ENCODE data around the gene CA10.

DNA sequence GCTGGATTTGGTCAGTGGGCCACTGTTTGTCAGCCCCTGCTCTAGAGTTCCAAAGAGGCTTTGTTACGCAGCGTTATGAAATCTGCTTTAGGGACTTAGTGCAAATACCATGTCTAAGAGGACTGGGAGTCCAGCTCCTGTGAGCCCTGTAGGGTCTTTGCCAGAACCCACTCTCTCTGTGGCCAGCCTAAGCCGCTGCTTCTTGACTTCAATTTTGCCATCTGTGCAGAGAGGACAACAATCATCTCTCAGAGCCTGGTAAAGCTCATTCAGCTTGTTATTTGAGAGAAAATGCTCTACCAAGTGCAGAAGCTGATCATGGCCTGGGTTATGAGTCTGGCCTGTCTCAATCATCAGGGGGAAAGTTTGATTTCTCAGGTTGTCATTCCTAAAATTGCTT, 17.9 kb downstream of the CA10 start:
- TF ChIP-seq, protein P1, sequence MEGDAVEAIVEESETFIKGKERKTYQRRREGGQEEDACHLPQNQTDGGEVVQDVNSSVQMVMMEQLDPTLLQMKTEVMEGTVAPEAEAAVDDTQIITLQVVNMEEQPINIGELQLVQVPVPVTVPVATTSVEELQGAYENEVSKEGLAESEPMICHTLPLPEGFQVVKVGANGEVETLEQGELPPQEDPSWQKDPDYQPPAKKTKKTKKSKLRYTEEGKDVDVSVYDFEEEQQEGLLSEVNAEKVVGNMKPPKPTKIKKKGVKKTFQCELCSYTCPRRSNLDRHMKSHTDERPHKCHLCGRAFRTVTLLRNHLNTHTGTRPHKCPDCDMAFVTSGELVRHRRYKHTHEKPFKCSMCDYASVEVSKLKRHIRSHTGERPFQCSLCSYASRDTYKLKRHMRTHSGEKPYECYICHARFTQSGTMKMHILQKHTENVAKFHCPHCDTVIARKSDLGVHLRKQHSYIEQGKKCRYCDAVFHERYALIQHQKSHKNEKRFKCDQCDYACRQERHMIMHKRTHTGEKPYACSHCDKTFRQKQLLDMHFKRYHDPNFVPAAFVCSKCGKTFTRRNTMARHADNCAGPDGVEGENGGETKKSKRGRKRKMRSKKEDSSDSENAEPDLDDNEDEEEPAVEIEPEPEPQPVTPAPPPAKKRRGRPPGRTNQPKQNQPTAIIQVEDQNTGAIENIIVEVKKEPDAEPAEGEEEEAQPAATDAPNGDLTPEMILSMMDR (conservative IDR thresholded peaks at IDR 0.05; ENCODE audit: low read depth, low read length): no peak
- TF ChIP-seq CHD1 (IDR thresholded peaks at IDR 0.05; ENCODE audit: low read depth, low read length): no peak
- no peak for TF ChIP-seq RAD21 (IDR thresholded peaks at IDR 0.05; ENCODE audit: low read length)
- TF ChIP-seq MXI1 (IDR thresholded peaks at IDR 0.05; ENCODE audit: borderline replicate concordance, low read depth, low read length): no peak
- TF ChIP-seq POLR2A (IDR thresholded peaks at IDR 0.05; ENCODE audit: low read depth, low read length): no peak
- no peak for TF ChIP-seq RCOR1 (IDR thresholded peaks at IDR 0.05; ENCODE audit: insufficient replicate concordance, low read length)
- no peak for TF ChIP-seq SMC3 (IDR thresholded peaks at IDR 0.05; ENCODE audit: low read depth, low read length)
- no peak for TF ChIP-seq MAFK (IDR thresholded peaks at IDR 0.05; ENCODE audit: low read depth, low read length)
- no peak for TF ChIP-seq BHLHE40 (IDR thresholded peaks at IDR 0.05; ENCODE audit: low read depth, low read length)
- TF ChIP-seq CEBPB (IDR thresholded peaks at IDR 0.05; ENCODE audit: low read depth, low read length): no peak
- TF ChIP-seq, protein P2, sequence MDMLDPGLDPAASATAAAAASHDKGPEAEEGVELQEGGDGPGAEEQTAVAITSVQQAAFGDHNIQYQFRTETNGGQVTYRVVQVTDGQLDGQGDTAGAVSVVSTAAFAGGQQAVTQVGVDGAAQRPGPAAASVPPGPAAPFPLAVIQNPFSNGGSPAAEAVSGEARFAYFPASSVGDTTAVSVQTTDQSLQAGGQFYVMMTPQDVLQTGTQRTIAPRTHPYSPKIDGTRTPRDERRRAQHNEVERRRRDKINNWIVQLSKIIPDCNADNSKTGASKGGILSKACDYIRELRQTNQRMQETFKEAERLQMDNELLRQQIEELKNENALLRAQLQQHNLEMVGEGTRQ (IDR thresholded peaks at IDR 0.05; ENCODE audit: low read depth, low read length): no peak
- TF ChIP-seq, protein P3, sequence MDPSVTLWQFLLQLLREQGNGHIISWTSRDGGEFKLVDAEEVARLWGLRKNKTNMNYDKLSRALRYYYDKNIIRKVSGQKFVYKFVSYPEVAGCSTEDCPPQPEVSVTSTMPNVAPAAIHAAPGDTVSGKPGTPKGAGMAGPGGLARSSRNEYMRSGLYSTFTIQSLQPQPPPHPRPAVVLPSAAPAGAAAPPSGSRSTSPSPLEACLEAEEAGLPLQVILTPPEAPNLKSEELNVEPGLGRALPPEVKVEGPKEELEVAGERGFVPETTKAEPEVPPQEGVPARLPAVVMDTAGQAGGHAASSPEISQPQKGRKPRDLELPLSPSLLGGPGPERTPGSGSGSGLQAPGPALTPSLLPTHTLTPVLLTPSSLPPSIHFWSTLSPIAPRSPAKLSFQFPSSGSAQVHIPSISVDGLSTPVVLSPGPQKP (IDR thresholded peaks at IDR 0.05; ENCODE audit: borderline replicate concordance, low read depth, low read length): no peak
- no peak for TF ChIP-seq RFX5 (IDR thresholded peaks at IDR 0.05; ENCODE audit: low read depth, low read length)
